IPS-11a (cell line): Measurements from ENCODE around the gene FANCF.

Source experiments
- H3K4me3 ChIP-seq: one replicate; pipeline ENCODE4 v1.5.1; 2013; ENCODE audit warnings: low read depth, low read length, control low read depth

FANCF gene

GRCh38 chr11:22626573-22627239 lies 1.1 kb upstream of the FANCF start:
- no peak overlapping the region for H3K4me3 ChIP-seq

- H3K4me3 ChIP-seq, result peak overlapping the region; percentile 83
Observed at GRCh38 chr11:22624742-22625447, 728 bp downstream of the FANCF start.

- no peak overlapping the region for H3K4me3 ChIP-seq
Observed at GRCh38 chr11:22617868-22618267, 7.8 kb downstream of the FANCF start.

- H3K4me3 ChIP-seq, result no peak overlapping the region
Observed at GRCh38 chr11:22603933-22604332, 21.7 kb downstream of the FANCF start.

- H3K4me3 ChIP-seq, result no peak overlapping the region
Observed at GRCh38 chr11:22602504-22602903, 23.1 kb downstream of the FANCF start.

DNA sequence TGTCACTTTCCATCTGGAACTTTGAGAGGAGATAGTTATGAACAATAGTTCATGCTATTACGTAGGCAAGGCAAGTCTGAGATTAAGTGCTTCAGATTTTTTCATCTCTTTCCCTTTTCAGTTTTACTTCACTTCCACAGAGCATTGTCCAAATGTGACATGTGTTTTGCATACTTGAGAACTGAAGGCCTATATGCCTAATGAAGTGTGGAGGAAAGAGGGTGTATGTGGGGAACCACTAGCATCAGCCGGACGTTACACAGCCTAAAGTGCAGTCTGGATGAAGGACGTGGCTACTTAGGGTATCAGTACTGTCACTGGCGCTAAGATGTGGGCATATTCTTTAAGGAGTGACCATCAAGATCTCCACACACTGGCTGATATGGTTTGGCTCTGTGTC lies 26.2 kb downstream of the FANCF start:
- no peak overlapping the region for H3K4me3 ChIP-seq

- H3K4me3 ChIP-seq, result no peak overlapping the region
Observed at GRCh38 chr11:22597062-22597461, 28.6 kb downstream of the FANCF start.

- H3K4me3 ChIP-seq, result no peak overlapping the region
Observed at GRCh38 chr11:22584976-22585375, 40.6 kb downstream of the FANCF start.

DNA sequence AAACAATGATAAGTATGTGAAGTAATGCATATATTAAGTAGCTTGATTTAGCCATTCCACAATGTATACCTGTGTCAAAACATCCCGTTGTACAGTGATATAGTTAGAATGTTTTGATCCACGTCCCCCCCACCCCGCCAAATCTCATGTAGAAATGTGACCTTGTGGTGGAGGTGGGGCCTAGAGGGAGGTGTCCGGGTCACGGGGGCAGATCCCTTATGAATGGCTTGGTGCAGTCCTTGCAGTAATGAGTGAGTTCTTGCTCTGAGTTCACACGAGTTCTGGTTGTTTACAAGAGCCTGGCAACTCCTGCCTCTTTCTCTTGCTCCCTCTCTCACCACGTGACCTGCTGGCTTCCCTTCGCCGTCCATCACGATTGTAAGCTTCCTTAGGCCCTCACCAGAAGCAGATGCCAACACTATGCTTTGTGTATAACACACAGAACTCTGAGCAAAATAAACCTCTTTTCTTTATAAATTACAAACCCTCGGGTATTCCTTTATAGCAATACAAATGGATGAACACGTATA lies 41.6 kb downstream of the FANCF start:
- H3K4me3 ChIP-seq, result no peak overlapping the region

DNA sequence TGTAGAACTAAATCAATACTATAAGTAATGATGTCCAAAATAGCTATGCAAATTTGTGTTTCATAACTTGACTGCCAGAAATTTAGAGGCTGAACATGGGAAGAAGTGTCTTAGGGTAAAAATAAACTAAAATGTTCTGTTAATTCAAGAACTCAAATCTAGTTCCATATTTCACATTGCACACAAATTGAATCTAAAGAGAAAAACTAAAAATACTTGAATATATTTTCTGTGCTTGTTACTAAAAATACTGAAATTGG lies 43.5 kb downstream of the FANCF start:
- H3K4me3 ChIP-seq, result no peak overlapping the region

- H3K4me3 ChIP-seq, result no peak overlapping the region
Observed at GRCh38 chr11:22581354-22582150, 44.1 kb downstream of the FANCF start.

DNA sequence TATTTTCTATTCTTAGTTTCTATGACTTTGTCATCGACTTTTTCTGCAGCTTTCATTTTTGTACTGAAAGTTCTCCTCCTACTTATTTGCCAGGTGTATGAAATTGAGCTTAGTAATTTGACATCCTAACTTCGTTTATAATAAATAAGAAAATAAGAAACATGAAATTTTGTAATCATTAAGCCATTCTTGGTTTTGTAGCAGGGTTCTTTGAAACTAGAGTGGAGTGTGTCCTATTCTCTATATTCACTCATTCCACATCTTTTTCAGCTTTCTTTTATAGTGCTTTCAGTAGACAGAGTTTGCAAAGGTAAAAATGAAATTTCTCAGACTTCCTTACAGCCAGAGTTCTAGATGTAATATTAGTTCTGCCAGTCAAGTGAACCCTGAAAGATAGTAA lies 47.8 kb downstream of the FANCF start:
- no peak overlapping the region for H3K4me3 ChIP-seq
